ENCODE measurements around the gene POLR3G.

The POLR3G gene

GRCh38 chr5:90561766-90562165, 87.1 kb downstream of the POLR3G start:
- H3K4me3 ChIP-seq (ENCODE audit: low read depth, low read length): peak overlapping the region; percentile 29
- no peak for DNase-seq (ENCODE audit: low read depth)
- TF ChIP-seq, protein P1, sequence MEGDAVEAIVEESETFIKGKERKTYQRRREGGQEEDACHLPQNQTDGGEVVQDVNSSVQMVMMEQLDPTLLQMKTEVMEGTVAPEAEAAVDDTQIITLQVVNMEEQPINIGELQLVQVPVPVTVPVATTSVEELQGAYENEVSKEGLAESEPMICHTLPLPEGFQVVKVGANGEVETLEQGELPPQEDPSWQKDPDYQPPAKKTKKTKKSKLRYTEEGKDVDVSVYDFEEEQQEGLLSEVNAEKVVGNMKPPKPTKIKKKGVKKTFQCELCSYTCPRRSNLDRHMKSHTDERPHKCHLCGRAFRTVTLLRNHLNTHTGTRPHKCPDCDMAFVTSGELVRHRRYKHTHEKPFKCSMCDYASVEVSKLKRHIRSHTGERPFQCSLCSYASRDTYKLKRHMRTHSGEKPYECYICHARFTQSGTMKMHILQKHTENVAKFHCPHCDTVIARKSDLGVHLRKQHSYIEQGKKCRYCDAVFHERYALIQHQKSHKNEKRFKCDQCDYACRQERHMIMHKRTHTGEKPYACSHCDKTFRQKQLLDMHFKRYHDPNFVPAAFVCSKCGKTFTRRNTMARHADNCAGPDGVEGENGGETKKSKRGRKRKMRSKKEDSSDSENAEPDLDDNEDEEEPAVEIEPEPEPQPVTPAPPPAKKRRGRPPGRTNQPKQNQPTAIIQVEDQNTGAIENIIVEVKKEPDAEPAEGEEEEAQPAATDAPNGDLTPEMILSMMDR (IDR thresholded peaks at IDR 0.05; ENCODE audit: control insufficient read depth, extremely low read depth, insufficient read depth): no peak

DNA sequence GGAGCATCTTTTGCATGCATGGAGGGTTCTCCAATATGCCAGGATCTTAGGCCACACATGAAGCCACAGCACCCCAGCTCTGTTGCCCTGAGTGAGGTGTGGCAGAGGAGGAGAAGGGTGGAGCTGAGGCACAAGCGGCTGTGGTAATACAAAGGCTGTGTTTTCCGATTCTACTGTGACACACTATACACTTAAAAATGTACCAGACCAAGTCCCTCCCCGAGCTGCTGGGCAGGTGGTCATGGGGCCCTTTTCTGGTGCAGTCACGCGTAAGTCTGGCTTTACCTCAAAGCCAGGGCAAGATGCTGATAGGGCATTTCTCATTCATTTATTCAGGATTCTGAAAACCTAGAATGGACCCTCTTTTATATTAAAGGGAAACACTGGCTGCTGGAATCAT, 87.7 kb downstream of the POLR3G start:
- no peak for DNase-seq (ENCODE audit: low read depth)
- TF ChIP-seq, protein P1 (IDR thresholded peaks at IDR 0.05; ENCODE audit: control insufficient read depth, extremely low read depth, insufficient read depth): no peak
- H3K4me3 ChIP-seq (ENCODE audit: low read depth, low read length): peak overlapping the region; percentile 29

- TF ChIP-seq, protein P1 (IDR thresholded peaks at IDR 0.05; ENCODE audit: control insufficient read depth, extremely low read depth, insufficient read depth): no peak
- DNase-seq (ENCODE audit: low read depth): no peak
- no peak overlapping the region for H3K4me3 ChIP-seq (ENCODE audit: low read depth, low read length)
These were observed 88.4 kb downstream of the POLR3G start for GRCh38 chr5:90563108-90563507.
